ENCODE measurements around the gene LUZP4.
"Not testable (repeated sequence)": the region's sequence is repeated elsewhere in the genome, so short reads cannot be mapped to it uniquely, and the experiment has no call there.

LUZP4 gene

DNA sequence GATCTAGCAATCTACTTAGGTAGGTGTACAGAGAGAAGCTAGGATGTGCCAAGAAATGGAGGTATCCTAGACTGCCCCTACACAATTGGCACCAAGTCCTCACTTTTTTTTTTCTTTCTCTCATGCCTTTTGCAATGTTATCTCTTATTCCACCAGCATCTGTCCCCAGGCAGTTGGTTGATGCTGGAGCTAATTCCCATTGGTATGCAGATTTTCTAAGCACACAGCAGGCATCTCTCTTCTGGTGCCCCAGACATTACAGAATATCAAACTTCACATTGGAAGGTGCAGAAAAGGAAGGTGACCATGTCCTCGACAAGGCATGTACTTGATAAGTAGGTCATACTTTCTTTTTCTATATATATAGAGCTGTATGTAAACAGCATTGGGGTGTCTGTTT lies 21.6 kb downstream of the LUZP4 start:
- TF ChIP-seq, protein P1, sequence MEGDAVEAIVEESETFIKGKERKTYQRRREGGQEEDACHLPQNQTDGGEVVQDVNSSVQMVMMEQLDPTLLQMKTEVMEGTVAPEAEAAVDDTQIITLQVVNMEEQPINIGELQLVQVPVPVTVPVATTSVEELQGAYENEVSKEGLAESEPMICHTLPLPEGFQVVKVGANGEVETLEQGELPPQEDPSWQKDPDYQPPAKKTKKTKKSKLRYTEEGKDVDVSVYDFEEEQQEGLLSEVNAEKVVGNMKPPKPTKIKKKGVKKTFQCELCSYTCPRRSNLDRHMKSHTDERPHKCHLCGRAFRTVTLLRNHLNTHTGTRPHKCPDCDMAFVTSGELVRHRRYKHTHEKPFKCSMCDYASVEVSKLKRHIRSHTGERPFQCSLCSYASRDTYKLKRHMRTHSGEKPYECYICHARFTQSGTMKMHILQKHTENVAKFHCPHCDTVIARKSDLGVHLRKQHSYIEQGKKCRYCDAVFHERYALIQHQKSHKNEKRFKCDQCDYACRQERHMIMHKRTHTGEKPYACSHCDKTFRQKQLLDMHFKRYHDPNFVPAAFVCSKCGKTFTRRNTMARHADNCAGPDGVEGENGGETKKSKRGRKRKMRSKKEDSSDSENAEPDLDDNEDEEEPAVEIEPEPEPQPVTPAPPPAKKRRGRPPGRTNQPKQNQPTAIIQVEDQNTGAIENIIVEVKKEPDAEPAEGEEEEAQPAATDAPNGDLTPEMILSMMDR (IDR thresholded peaks at IDR 0.05; ENCODE audit: control insufficient read depth, extremely low read depth, insufficient read depth), result no peak
- H3K4me3 ChIP-seq (ENCODE audit: low read depth, low read length), result no peak overlapping the region
- no peak for DNase-seq (ENCODE audit: low read depth)

DNA sequence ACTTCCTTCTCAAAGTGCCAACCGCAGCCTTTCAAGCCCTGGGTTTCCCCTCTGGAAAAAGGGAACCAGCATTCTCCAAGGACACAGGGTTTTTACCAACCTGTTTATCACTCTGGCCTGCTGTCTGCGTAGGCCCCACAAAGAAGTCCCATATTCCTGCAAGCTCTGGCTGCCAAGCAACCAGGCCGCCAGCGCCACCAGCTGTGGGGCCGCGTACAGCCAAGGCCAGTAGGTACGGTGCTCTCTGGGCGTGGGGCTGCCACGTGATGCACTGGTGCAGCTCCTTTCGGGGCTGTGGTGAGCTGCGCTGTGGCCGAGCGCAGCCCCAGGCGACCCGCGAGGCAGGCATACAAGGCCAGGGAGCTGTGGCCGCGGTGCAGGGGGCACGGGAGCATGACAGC lies 22.1 kb downstream of the LUZP4 start:
- DNase-seq (ENCODE audit: low read depth), result no peak
- no peak overlapping the region for H3K4me3 ChIP-seq (ENCODE audit: low read depth, low read length)
- TF ChIP-seq, protein P1 (IDR thresholded peaks at IDR 0.05; ENCODE audit: control insufficient read depth, extremely low read depth, insufficient read depth), result no peak

- TF ChIP-seq, protein P1 (IDR thresholded peaks at IDR 0.05; ENCODE audit: control insufficient read depth, extremely low read depth, insufficient read depth), result no peak
- no peak for DNase-seq (ENCODE audit: low read depth)
- H3K4me3 ChIP-seq (ENCODE audit: low read depth, low read length), result no peak overlapping the region
Observed at GRCh38 chrX:115318139-115318538, 28.6 kb downstream of the LUZP4 start.

GRCh38 chrX:115322375-115322774 lies 32.9 kb downstream of the LUZP4 start:
- H3K4me3 ChIP-seq (ENCODE audit: low read depth, low read length), result no peak overlapping the region
- no peak for DNase-seq (ENCODE audit: low read depth)
- TF ChIP-seq, protein P1 (IDR thresholded peaks at IDR 0.05; ENCODE audit: control insufficient read depth, extremely low read depth, insufficient read depth), result no peak

GRCh38 chrX:115324194-115324593 lies 34.7 kb downstream of the LUZP4 start:
- H3K4me3 ChIP-seq (ENCODE audit: low read depth, low read length), result no peak overlapping the region
- peak; percentile 3 for DNase-seq (ENCODE audit: low read depth)
- TF ChIP-seq, protein P1 (IDR thresholded peaks at IDR 0.05; ENCODE audit: control insufficient read depth, extremely low read depth, insufficient read depth), result no peak

DNA sequence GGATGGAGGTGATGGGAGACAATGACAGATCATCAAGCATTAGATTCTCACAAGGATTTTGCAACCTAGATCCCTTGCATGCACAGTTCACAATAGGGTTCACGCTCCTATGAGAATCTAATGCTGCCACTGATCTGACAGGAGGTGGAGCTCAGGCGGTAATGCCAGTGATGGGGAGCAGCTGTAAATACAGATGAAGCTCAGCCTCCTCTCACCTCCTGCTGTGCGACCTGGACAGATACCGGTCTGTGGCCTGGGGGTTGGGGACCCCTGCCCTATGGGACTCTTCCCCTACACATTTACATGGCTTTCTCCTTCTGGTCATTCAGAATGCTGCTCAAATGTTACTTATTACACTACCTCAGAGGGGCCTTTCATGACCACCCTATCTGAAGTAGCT lies 39.8 kb downstream of the LUZP4 start:
- not testable (repeated sequence) for DNase-seq (ENCODE audit: low read depth); H3K4me3 ChIP-seq (ENCODE audit: low read depth, low read length)

- DNase-seq (ENCODE audit: low read depth), result peak; percentile 18
- no peak overlapping the region for H3K4me3 ChIP-seq (ENCODE audit: low read depth, low read length)
- TF ChIP-seq, protein P1 (IDR thresholded peaks at IDR 0.05; ENCODE audit: control insufficient read depth, extremely low read depth, insufficient read depth), result peak; percentile 66
Observed at GRCh38 chrX:115330498-115331168, 41.1 kb downstream of the LUZP4 start.
